T-helper 2 cell treated with Interferon-gamma antibody and Interleukin-4, amounts not matched to agents 5 μg/mL and 100 μg/mL, for 36 hours (primary cell): Measurements from ENCODE around the gene AOPEP.

Source experiments
- DNase-seq: peaks from one replicate; pipeline ENCODE4 v3.0.0; 2021; ENCODE audit warnings: low spot score
- H3K27ac Mint-ChIP-seq: one replicate; pipeline ENCODE4 v1.8.0; 2021; ENCODE audit warnings: mild to moderate bottlenecking, mixed read lengths
- H3K27me3 Mint-ChIP-seq: one replicate; pipeline ENCODE4 v1.8.0; 2021; ENCODE audit warnings: low read depth, mixed read lengths
- H3K36me3 Mint-ChIP-seq: one replicate; pipeline ENCODE4 v1.8.0; 2021; ENCODE audit warnings: low read depth, mixed read lengths
- H3K4me1 Mint-ChIP-seq: one replicate; pipeline ENCODE4 v1.8.0; 2021; ENCODE audit warnings: low read depth, mixed read lengths
- H3K4me3 Mint-ChIP-seq: one replicate; pipeline ENCODE4 v1.8.0; 2022; ENCODE audit warnings: mild to moderate bottlenecking, moderate library complexity, mixed read lengths
- H3K9me3 Mint-ChIP-seq: one replicate; pipeline ENCODE4 v1.8.0; 2021; ENCODE audit warnings: mixed read lengths

Gene AOPEP

GRCh38 chr9:95107001-95107749, 380.7 kb downstream of the AOPEP start:
- Mint-ChIP-seq H3K4me1 (no peaks in the 10 kb centered on the region), H3K4me3 (no peak overlapping the region), H3K27me3 (no peaks in the 10 kb centered on the region), H3K27ac (no peak overlapping the region), H3K9me3 (no peaks in the 10 kb centered on the region), H3K36me3 (peaks cover 3% of the 10 kb centered on the region)
- DNase-seq, result no peak

GRCh38 chr9:95107976-95108375, 381.5 kb downstream of the AOPEP start:
- Mint-ChIP-seq H3K27ac (no peak overlapping the region), H3K4me3 (no peak overlapping the region), H3K9me3 (no peaks in the 10 kb centered on the region), H3K4me1 (no peaks in the 10 kb centered on the region), H3K27me3 (no peaks in the 10 kb centered on the region), H3K36me3 (peaks cover 5% of the 10 kb centered on the region)
- no peak for DNase-seq

- no peak overlapping the region for H3K27ac Mint-ChIP-seq
- DNase-seq, result no peak
- H3K27me3 Mint-ChIP-seq, result no peaks in the 10 kb centered on the region
- no peak overlapping the region for H3K4me3 Mint-ChIP-seq
- peaks cover 6% of the 10 kb centered on the region for H3K36me3 Mint-ChIP-seq
- H3K4me1 Mint-ChIP-seq, result no peaks in the 10 kb centered on the region
- H3K9me3 Mint-ChIP-seq, result no peaks in the 10 kb centered on the region
Observed at GRCh38 chr9:95108777-95109176, 382.3 kb downstream of the AOPEP start.

- Mint-ChIP-seq H3K27ac (no peak overlapping the region), H3K9me3 (no peaks in the 10 kb centered on the region), H3K36me3 (peaks cover 6% of the 10 kb centered on the region), H3K4me3 (no peak overlapping the region), H3K27me3 (no peaks in the 10 kb centered on the region), H3K4me1 (no peaks in the 10 kb centered on the region)
- no peak for DNase-seq
Observed at GRCh38 chr9:95109456-95109855, 383.0 kb downstream of the AOPEP start.

GRCh38 chr9:95110921-95111525, 384.5 kb downstream of the AOPEP start:
- no peaks in the 10 kb centered on the region for H3K9me3 Mint-ChIP-seq
- no peak overlapping the region for H3K4me3 Mint-ChIP-seq
- peaks cover 5% of the 10 kb centered on the region for H3K36me3 Mint-ChIP-seq
- H3K27me3 Mint-ChIP-seq, result no peaks in the 10 kb centered on the region
- H3K27ac Mint-ChIP-seq, result no peak overlapping the region
- no peak for DNase-seq
- H3K4me1 Mint-ChIP-seq, result no peaks in the 10 kb centered on the region

GRCh38 chr9:95111716-95112115, 385.2 kb downstream of the AOPEP start:
- Mint-ChIP-seq H3K9me3 (no peaks in the 10 kb centered on the region), H3K27ac (no peak overlapping the region), H3K27me3 (no peaks in the 10 kb centered on the region), H3K36me3 (peaks cover 4% of the 10 kb centered on the region), H3K4me3 (no peak overlapping the region), H3K4me1 (no peaks in the 10 kb centered on the region)
- no peak for DNase-seq

GRCh38 chr9:95112436-95113280, 386.2 kb downstream of the AOPEP start:
- H3K4me1 Mint-ChIP-seq, result no peaks in the 10 kb centered on the region
- H3K27me3 Mint-ChIP-seq, result no peaks in the 10 kb centered on the region
- no peak for DNase-seq
- H3K36me3 Mint-ChIP-seq, result peaks cover 2% of the 10 kb centered on the region
- H3K9me3 Mint-ChIP-seq, result no peaks in the 10 kb centered on the region
- no peak overlapping the region for H3K27ac Mint-ChIP-seq
- H3K4me3 Mint-ChIP-seq, result no peak overlapping the region

GRCh38 chr9:95115104-95115503, 388.6 kb downstream of the AOPEP start:
- Mint-ChIP-seq H3K36me3 (peaks cover 2% of the 10 kb centered on the region), H3K27me3 (no peaks in the 10 kb centered on the region), H3K9me3 (no peaks in the 10 kb centered on the region), H3K4me1 (no peaks in the 10 kb centered on the region), H3K27ac (no peak overlapping the region), H3K4me3 (no peak overlapping the region)
- DNase-seq, result no peak

- DNase-seq, result no peak
- Mint-ChIP-seq H3K4me3 (no peak overlapping the region), H3K4me1 (no peaks in the 10 kb centered on the region), H3K9me3 (no peaks in the 10 kb centered on the region), H3K36me3 (peaks cover 2% of the 10 kb centered on the region), H3K27me3 (no peaks in the 10 kb centered on the region), H3K27ac (no peak overlapping the region)
Observed at GRCh38 chr9:95116002-95116807, 389.7 kb downstream of the AOPEP start.

GRCh38 chr9:95116808-95117204, 390.3 kb downstream of the AOPEP start:
- H3K9me3 Mint-ChIP-seq, result no peaks in the 10 kb centered on the region
- no peak overlapping the region for H3K4me3 Mint-ChIP-seq
- no peaks in the 10 kb centered on the region for H3K4me1 Mint-ChIP-seq
- no peak overlapping the region for H3K27ac Mint-ChIP-seq
- no peak for DNase-seq
- no peaks in the 10 kb centered on the region for H3K27me3 Mint-ChIP-seq
- peaks cover 2% of the 10 kb centered on the region for H3K36me3 Mint-ChIP-seq

- no peak overlapping the region for H3K27ac Mint-ChIP-seq
- H3K27me3 Mint-ChIP-seq, result no peaks in the 10 kb centered on the region
Observed at GRCh38 chr9:95118596-95118995, 392.1 kb downstream of the AOPEP start.

GRCh38 chr9:95120781-95121370, 394.4 kb downstream of the AOPEP start:
- H3K9me3 Mint-ChIP-seq, result no peaks in the 10 kb centered on the region
- H3K27me3 Mint-ChIP-seq, result no peaks in the 10 kb centered on the region
- peak overlapping the region; percentile 45 for H3K27ac Mint-ChIP-seq
- no peaks in the 10 kb centered on the region for H3K4me1 Mint-ChIP-seq
- DNase-seq, result no peak
- H3K4me3 Mint-ChIP-seq, result no peak overlapping the region
- H3K36me3 Mint-ChIP-seq, result no peaks in the 10 kb centered on the region

More at GRCh38 chr9:95118596-95118995, 392.1 kb downstream of the AOPEP start:
- Mint-ChIP-seq H3K4me3 (no peak overlapping the region), H3K9me3 (no peaks in the 10 kb centered on the region), H3K36me3 (no peaks in the 10 kb centered on the region), H3K4me1 (no peaks in the 10 kb centered on the region)
- DNase-seq, result no peak

- Mint-ChIP-seq H3K36me3 (no peaks in the 10 kb centered on the region), H3K27ac (no peak overlapping the region), H3K4me1 (no peaks in the 10 kb centered on the region), H3K4me3 (no peak overlapping the region), H3K27me3 (no peaks in the 10 kb centered on the region), H3K9me3 (no peaks in the 10 kb centered on the region)
- DNase-seq, result no peak
Observed at GRCh38 chr9:95124582-95125367, 398.3 kb downstream of the AOPEP start.
